Hepatocyte (in vitro differentiated cells): ENCODE data around the gene WDFY1.

Experiments
- CTCF ChIP-seq: fragments of 200-600 bp; sonication (generic); IDR thresholded peaks from 2 replicates; pipeline ENCODE4 v1.5.1; 2016; ENCODE audit warnings: antibody characterized with exemption, mild to moderate bottlenecking; ENCODE audit not compliant: poor library complexity
- EZH2 ChIP-seq: fragments of 200-600 bp; sonication (generic); IDR thresholded peaks from 2 replicates; pipeline ENCODE4 v1.6.1; 2016; ENCODE audit warnings: antibody characterized with exemption, mild to moderate bottlenecking, borderline replicate concordance

- TF ChIP-seq CTCF (no peak), EZH2 (no peak)
Observed at GRCh38 chr2:223914324-223914723, 30.8 kb downstream of the WDFY1 start.
